GM19035 (cell line): ENCODE data around the gene FBXL16.

ENCODE experiments used
- ATAC-seq: cut with Tn5 transposase; IDR thresholded peaks from one replicate; pipeline ENCODE4 v1.9.1; 2021; ENCODE audit not compliant: unreplicated experiment

Gene FBXL16

GRCh38 chr16:667113-667779, 38.4 kb downstream of the FBXL16 start:
- ATAC-seq: no peak

- no peak for ATAC-seq
These were observed 39.0 kb downstream of the FBXL16 start for GRCh38 chr16:666572-666971.

- ATAC-seq: no peak
These were observed 43.0 kb downstream of the FBXL16 start for GRCh38 chr16:662597-662996.

GRCh38 chr16:662095-662494, 43.5 kb downstream of the FBXL16 start:
- ATAC-seq: no peak

- ATAC-seq: peak; percentile 21
These were observed 44.3 kb downstream of the FBXL16 start for GRCh38 chr16:661184-661821.

- peak; percentile 52 for ATAC-seq
These were observed 45.0 kb downstream of the FBXL16 start for GRCh38 chr16:660459-661183.

- no peak for ATAC-seq
These were observed 45.5 kb downstream of the FBXL16 start for GRCh38 chr16:660132-660458.

GRCh38 chr16:659618-660017, 46.0 kb downstream of the FBXL16 start:
- ATAC-seq: no peak

- no peak for ATAC-seq
These were observed 46.7 kb downstream of the FBXL16 start for GRCh38 chr16:658679-659571.

GRCh38 chr16:657487-657886, 48.1 kb downstream of the FBXL16 start:
- ATAC-seq: no peak

GRCh38 chr16:654034-654433, 51.6 kb downstream of the FBXL16 start:
- ATAC-seq: no peak

- ATAC-seq: no peak
These were observed 52.9 kb downstream of the FBXL16 start for GRCh38 chr16:652454-653305.

GRCh38 chr16:651844-652243, 53.8 kb downstream of the FBXL16 start:
- ATAC-seq: no peak

GRCh38 chr16:649631-650030, 56.0 kb downstream of the FBXL16 start:
- ATAC-seq: peak; percentile 12

- ATAC-seq: peak; percentile 78
These were observed 56.6 kb downstream of the FBXL16 start, which contains the start of gene WDR90 for GRCh38 chr16:648781-649589. Gene WDR90 (plus strand): TSS chr16:649365. CDS start chr16:649417, 52 bp downstream.

GRCh38 chr16:648071-648780, 57.4 kb downstream of the FBXL16 start:
- no peak for ATAC-seq

GRCh38 chr16:647173-647902, 58.3 kb downstream of the FBXL16 start:
- no peak for ATAC-seq

- ATAC-seq: no peak
These were observed 58.9 kb downstream of the FBXL16 start for GRCh38 chr16:646679-647172.
